GM21717 (cell line): ENCODE data around the gene MYO18A.

Source experiments
- ATAC-seq: cut with Tn5 transposase; IDR thresholded peaks from one replicate; pipeline ENCODE4 v1.9.1; 2021; ENCODE audit warnings: mild to moderate bottlenecking, moderate library complexity; ENCODE audit not compliant: unreplicated experiment

The MYO18A gene

GRCh38 chr17:29167393-29168078 lies 12.7 kb downstream of the MYO18A start:
- ATAC-seq, result no peak

GRCh38 chr17:29166507-29166887 lies 13.7 kb downstream of the MYO18A start:
- ATAC-seq, result no peak

GRCh38 chr17:29165800-29166506 lies 14.2 kb downstream of the MYO18A start:
- no peak for ATAC-seq

DNA sequence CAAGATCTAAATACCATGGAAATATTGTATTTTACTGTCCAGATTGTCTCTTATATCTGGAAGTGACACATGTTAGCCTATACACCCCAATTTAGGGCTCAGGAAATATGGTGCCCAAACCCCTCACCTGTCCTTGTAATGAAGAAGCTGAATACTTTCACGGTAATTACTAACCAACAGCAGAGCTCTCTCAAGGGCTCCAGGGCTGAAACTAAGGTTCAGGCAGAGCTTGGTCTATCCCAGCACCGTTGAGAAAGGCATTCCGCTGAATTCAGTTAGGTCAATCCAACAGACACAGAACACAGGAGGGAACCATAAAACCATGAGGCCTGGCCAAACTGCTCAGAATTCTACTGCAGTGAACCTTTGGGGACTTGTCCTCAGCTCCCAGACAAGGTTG lies 14.9 kb downstream of the MYO18A start:
- ATAC-seq, result no peak

GRCh38 chr17:29163563-29163962 lies 16.6 kb downstream of the MYO18A start:
- ATAC-seq, result no peak

DNA sequence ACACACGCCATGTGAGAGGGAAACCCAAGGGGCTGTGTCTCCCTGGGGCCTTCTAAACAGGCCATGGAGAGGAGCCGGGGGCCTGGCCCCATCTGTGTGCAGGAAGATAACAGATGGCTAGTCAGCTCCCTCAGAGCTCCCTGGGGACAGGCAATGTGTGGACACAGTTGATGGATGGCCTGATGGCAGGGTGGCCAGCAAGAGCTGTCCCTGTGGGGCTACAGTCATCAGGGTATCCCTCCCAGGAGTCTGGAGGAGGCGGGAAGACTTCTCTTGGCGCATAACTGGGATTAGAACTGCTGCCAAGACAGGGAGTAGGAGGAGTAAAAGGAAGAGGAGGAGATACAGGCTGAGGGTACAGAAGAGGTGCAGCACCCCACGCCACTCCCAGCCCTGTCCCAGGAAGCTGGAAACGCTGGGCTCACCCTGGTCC lies 17.3 kb downstream of the MYO18A start:
- no peak for ATAC-seq

GRCh38 chr17:29162082-29162908 lies 17.9 kb downstream of the MYO18A start:
- ATAC-seq, result no peak

GRCh38 chr17:29160253-29160652 lies 19.9 kb downstream of the MYO18A start:
- ATAC-seq, result no peak

DNA sequence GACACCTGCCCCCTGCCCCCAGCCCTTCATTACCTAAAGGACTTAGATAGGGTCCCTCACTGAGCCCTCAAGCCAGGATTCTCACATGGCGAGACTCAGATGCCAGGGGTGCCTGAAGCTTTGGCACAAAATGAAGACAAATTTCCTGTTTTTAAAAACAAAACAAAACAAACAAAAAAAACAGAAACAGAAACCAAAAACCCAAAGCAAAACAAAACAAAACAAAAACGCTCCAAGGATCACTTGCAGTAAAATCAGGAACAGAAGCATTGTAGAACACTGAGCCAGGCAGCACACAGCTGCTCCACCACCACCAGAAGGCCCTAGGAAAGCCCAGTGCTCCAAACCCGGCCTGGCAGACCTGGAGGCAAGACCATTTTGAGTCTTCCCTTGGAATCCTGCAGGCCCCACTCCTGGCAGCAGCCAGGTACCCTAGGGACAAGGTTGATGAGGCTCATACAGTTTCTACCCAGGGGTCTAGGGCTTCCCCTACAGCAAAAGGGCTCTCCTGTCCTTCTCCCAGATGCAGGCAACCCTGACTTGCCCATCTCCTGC lies 20.8 kb downstream of the MYO18A start:
- ATAC-seq, result no peak

- ATAC-seq, result no peak
Observed at GRCh38 chr17:29158488-29159275, 21.5 kb downstream of the MYO18A start.

- no peak for ATAC-seq
Observed at GRCh38 chr17:29158096-29158487, 22.1 kb downstream of the MYO18A start.

- no peak for ATAC-seq
Observed at GRCh38 chr17:29157310-29157709, 22.9 kb downstream of the MYO18A start.

DNA sequence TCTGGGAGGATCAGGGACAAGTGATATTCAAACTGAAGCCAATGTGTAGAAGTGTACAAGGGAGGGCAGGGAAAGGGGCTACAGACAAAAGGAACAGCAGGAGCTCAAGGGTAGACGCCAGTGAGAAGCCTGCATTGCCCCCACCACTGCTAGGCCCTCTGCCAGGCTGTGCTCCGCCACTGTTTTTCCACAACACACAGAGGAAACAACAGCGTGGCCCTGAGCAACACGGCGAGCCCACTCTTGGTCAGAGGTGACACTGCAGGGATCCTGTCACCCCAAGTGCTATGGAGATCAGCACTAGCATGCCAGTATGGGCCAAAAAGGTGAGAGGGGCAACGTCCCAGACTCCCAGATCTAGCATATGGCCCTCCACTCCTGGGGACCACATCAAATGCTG lies 23.4 kb downstream of the MYO18A start:
- ATAC-seq, result no peak

DNA sequence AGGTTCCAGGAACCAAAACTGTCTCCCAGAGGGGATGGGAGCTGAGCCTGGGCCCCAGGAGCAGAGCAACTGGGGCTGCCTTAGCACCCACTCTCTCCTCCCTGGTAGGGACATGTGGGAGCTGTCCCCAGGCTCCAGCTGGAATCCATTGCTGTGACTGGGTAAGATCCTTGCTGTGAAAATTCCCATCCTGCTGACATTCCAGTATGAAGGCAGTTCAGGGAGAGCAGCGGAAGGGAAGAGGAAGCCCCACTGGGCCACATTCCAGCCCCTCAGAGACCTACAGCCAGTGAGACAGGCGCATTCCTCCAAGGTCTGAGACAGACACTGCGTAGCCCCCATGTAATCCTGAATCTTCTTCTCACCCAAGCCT lies 24.2 kb downstream of the MYO18A start:
- no peak for ATAC-seq

- no peak for ATAC-seq
Observed at GRCh38 chr17:29155227-29155965, 24.8 kb downstream of the MYO18A start.

DNA sequence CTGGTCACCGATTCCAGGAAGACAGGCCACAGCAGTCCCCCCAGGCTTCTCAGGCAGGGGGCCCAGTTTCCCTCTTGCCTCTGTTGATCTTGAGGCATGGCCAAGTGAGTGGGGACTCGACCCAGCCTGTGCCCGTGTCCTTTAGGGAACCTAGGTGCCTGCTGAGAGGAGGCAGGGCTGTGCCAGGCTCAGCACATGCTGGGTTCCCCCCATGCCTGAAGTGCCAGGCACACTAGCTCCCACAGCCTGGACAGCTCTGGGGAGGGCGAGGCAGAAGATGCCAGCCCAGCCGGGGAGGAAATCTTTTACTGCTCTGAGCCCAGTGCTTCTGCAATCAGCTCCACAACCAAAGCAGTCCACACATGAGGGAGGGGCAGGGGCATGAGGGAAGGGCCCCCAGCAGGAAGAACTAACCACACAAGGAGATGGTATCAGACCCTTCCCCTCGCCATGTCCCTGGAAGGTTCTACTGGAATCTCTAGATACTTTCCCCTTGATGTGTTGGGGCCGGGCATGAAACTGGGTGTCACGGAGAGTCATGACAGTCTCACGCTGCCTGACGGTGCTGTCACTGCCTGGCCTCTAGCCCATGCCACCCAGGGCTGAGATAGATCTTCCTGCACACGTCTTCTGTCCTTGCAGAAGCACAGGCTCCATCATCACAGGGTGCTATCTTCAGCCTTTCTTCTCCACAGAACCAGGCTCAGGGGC lies 25.5 kb downstream of the MYO18A start:
- ATAC-seq, result no peak

DNA sequence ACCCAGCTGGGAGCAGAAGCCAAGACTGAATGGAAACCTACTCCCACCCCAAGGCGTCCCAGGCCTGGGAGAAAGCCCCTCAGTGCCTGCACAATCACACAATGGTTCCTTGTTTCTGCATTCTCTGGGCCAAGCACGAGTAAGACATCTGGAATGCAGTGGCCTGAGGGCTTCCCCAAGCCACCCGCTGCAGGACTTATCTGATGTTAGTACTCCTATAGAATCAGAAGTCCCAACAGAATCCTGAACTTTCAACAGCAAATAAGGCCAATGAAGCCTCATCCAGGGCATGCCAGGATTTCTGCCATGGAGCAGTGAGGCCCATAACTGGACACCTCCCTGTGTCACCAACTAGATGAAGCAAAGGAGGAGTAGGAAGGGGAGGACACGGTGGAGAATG lies 28.6 kb downstream of the MYO18A start:
- no peak for ATAC-seq

- no peak for ATAC-seq
Observed at GRCh38 chr17:29150161-29150560, 30.0 kb downstream of the MYO18A start.

DNA sequence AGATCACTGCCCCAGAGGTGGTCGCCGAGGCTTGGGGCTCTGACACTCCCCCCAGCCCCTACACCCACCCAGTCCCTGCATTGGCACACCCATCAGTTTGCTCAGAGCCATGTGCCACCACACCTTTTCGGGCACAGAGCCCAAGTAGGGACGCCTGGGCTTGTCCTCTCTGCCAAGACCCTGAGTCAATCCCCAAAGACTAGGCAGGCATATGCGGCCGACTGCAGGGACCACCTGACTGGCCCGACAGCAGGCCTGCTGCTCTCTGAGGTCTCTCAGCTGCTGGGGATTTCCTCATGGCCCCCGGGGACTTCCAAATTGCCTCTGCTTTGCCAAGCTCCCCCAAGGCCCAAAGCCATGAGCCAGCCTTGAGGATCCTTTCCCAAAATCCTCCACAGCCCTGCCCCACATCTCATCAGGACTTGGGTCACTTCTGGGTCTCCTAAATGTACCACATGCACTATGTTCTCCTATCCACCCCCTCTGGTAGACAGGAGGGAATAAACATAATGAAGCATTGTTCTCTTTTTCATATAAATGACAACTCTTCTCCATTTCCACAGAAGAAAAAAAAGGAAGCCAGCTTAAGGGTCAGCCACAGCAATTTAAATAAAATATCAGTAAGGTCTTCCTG lies 30.6 kb downstream of the MYO18A start:
- ATAC-seq, result no peak
